ENCODE results near the gene RIPPLY2.
"Not testable (repeated sequence)": the region's sequence is repeated elsewhere in the genome, so short reads cannot be mapped to it uniquely, and the experiment has no call there.

The RIPPLY2 gene, protein sequence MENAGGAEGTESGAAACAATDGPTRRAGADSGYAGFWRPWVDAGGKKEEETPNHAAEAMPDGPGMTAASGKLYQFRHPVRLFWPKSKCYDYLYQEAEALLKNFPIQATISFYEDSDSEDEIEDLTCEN

DNA sequence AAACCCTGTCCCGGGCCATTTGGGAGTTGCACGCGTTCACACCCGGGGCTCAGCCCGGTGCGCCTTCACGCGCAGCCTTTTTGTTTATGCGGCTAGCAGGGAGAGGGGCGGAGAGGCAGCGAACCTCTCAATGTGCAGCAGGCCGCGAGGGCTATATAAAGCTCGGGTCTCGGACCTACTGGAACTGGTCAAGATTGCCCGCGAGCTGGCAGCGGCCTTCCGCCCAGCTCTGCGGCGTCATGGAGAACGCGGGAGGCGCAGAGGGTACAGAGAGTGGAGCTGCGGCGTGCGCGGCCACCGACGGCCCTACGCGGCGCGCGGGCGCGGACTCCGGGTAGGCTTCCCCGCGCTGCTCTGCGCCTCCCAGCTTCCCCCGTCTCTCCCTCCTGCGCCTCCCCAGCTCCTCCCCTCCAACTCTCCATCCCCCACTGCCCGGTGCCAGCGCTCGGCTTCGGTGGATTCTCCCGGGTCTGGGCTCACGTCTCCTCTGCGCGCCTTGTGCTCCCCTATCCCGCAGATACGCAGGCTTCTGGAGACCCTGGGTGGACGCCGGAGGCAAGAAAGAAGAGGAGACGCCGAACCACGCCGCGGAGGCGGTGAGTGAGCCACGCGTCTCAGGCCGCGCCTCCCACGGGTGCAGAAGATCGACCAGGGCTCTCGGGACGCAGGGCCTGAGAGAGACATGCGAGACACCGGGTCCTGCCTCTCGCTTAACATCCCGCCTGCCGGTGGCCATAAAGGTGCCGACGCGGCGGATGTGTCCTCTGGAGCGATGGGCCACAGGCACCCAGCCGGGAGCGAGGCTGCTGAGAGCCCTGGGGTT is at the start of gene RIPPLY2:
RIPPLY2 (plus strand) TSS at position 183 of the 823 bp plus-strand sequence; CDS start at position 240, 57 bp downstream.
- peak; percentile 74 for DNase-seq (ENCODE audit: low spot score)

DNA sequence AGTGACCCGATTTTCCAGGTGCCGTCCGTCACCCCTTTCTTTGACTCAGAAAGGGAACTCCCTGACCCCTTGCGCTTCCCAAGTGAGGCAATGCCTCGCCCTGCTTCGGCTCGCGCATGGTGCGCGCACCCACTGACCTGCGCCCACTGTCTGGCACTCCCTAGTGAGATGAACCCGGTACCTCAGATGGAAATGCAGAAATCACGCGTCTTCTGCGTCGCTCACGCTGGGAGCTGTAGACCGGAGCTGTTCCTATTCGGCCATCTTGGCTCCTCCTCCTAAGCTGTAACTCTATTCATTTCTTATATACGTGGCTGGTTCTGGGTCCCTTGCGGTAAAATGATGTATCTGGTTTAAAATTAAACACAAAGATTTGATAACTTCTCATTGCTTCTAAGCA is 49.7 kb upstream of the RIPPLY2 start:
- DNase-seq (ENCODE audit: low spot score), result not testable (repeated sequence)

DNA sequence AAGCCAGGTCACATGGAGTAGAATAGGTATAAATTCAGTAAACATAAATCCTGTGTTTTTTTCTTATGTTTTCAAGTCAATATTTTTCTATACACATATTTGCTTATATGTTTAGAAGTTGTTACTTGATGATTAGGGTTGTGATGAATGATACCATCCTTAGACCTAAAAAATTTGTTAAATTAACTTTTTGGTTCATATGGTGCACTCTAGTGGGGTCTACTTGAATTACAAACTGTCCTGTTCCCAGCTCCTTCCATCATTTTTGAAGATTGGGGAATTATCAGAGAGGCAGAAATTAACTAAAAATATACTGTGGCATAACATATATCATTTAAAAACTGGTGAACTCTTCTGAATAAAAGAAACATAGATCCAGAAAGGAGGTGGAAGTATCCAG is 48.3 kb upstream of the RIPPLY2 start:
- DNase-seq (ENCODE audit: low spot score), result no peak

DNA sequence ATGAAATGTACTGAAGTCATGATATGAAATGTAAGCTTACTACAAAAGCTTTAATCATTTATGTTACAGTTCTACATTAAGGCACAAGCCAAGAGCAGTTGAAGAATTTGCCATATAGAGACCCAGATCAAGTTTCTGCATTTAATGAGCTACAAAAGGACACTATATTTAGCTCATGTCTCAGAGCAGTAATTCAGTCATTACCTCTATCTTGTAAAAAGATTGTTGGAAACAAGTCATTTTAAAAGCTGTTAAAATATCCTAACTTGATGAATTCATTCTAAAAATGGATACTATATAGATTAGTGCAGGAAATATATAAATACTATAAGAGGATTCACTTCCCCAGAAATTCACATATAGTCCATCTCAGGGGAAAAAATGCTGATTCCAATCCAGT is 45.2 kb upstream of the RIPPLY2 start:
- DNase-seq (ENCODE audit: low spot score), result no peak

DNA sequence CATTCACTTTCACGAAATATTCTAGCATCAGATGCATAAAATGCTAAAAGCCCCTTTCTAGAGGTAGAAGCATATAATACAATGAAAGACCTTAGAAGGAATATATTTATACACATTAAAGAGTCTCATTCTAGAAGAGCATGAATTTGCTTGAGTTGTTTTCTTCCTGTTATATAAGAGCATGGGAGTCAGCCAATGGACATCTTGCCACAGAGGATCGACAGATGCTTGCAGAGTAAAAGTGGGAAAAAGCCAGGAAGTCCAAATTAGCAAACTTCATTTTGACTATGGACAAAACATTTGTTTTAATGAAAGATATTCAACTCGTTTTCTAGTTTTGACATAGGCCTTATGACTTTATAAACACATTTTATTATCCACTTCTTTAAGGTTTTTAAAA is 44.2 kb upstream of the RIPPLY2 start:
- DNase-seq (ENCODE audit: low spot score), result no peak

DNA sequence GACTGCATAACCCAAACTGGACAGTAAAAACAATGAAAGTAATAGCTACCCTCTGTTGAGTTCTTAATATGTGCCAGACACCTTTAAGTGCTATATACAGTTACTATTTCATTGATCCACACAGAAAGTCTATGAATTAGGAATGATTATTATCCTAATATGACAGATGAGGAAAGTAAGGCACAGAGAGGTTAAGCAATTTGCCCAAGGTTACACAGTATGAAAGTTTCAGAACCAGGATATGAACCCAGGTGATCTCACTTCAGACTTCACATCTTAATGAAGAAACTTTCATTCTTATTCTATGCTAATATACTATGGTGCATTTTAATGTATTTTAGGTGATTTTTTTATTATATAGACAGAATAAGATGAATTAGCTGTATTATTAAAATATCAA is 40.6 kb upstream of the RIPPLY2 start:
- DNase-seq (ENCODE audit: low spot score), result no peak

DNA sequence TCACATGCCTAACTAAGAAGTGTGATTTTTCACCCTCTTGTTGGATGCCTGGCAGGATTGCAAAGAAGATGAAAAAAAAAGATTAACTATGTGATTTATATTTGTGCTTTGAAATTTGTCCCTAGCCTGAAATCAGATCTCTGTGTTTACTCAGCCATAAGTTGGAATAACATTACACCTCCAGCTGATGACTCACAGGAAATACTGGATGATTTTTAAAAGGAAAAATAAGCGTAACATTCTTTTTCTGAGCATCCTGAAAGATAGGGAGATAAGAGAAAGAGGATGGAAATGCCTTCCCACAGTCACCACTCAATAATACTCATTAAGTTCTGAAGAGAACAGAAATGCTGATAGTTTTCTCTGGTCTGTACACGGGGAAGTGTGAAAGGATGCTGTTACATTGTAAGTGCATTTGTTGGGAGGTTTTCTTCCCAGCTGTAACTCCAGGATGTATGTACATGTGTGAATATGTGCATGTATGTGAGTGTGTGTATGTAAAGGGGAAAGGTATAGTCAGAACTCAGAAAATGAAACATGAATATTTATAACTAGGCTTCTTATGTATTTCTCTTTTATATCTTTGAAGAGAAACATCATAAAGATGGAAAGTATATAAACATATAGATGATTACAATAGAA is 37.4 kb upstream of the RIPPLY2 start:
- no peak for DNase-seq (ENCODE audit: low spot score)

DNA sequence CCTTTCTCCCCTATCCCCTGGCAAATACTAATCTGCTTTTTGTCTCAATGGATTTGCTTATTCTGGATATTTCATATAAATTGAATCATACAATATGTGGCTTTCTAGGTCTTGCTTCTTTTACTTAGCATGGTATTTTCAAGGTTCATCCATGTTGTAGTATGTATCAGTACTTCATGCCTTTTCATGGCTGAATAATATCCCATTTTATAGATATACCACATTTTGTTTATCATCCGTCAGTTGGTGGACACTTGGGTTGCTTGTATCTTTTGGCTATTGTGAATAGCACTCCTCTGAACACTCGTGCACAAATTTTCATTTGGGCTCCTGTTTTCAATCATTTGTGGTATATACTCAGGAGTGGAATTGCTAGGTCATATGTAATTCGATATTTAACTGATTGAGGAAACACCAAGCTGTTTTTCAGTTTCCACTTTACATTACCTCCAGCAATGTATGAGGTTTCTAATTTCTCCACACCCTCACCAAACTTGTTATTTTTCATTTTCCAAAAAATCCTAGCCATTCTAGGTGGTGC is 30.5 kb upstream of the RIPPLY2 start:
- no peak for DNase-seq (ENCODE audit: low spot score)

DNA sequence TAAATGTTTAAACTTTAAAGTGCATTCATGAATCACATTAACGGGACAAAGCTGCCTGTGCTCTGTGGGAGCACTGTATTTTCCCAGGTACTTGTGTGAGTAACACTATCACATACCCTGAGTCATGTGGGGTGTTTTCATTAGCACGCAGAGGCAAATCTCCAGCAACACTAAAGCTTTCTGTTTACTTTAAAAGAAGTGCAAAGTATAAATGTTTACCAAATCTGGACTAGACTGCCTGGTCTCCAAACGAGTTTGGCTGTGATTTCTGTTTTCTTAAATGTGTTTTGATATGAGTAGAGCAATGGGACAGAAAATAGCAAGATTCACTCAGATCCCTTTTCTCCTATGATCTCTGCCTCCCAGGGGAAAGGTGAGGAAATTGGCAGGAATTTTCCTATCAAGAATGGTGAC is 28.8 kb upstream of the RIPPLY2 start:
- DNase-seq (ENCODE audit: low spot score), result no peak

DNA sequence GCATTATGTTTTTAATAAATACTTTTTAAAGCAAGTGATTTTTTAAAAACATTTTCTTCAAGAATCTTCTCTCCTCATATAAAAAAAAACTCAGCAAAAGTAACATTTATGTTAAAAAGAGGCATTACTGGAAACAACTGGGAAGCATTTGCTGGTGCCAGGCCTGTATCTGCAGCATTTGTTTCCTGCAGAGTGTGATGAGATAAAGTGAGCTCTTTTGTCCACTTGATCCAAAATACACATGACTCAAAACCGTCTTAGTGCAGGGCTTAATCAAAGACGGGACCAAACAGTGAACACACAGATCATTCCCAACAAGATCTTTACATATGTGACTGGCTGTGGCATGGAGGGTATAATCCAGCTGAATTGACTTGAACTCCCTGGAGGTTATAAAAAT is 28.3 kb upstream of the RIPPLY2 start:
- DNase-seq (ENCODE audit: low spot score), result no peak

DNA sequence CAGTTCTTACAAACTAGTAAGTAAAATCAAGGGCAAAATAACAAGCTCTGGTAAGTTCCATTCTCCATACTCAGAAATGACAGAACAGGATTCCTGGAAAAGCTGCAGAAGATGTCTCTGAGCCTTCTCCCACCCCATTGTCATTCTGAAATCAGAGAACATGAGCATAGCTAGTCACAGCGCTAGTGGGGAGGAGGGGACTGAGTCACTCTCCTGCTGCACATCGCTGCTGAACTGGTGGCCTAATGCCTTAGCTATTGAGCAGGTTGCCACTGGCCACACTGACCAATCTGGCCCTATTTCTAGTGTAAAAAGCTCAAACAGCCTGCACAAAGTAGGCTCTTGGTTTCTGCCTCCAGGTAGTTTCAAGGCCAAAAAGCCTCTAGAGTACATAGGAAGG is 26.1 kb upstream of the RIPPLY2 start:
- no peak for DNase-seq (ENCODE audit: low spot score)

DNA sequence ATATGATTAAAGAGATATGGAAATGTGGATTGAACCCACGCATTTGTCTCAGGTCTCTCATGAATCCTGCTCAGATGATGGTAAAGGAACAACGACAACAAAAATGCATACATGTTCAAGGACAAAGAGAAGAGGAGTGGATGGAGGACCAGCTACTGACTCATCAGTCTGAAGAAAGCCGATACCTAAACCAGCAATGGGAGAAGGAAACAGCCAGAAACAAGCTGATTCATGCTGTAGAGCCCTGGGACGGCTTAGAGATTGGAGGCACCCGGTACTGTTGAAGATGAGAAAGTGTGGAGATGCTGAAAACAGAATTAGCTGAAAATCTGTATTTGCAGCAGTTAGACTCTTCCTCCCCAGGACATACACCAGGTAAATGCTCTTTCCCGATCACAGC is 14.4 kb upstream of the RIPPLY2 start:
- no peak for DNase-seq (ENCODE audit: low spot score)

DNA sequence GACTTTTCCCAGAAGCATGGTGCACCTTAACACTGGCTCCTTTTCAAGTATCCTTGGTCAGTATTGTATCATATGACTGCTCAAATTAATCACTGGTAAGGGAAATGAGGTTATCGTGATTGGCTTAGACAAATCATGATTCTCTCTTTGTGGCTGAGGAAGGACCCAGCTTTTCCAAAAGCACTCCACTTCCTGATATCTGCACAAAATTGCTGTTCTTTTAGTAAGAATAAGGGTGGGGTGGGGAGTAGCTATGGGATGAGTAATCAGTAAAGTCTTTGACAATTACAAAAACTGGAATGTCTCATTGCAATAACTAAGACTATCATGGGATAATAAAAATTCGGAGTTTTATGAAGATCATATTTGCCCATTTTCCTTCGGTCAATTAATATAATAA is 9.0 kb upstream of the RIPPLY2 start:
- no peak for DNase-seq (ENCODE audit: low spot score)

DNA sequence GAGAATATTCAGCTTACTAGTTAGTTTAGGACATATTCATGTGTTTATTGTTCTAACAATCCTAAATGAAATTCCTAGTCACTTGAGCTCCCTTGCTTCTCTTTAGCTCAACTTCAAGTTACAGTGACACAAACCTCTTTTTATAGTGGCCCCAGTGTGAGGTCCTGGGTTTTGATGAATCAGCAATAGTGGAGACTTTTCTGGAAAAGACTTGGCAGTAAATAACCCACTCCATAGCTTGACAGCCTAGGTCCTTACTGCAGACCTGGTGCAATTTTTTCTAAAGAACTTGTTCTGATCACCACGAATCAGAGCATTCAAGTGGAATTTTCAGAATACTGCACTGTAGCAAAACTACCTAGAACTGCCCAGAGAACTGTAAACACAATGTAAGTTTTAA is 6.9 kb upstream of the RIPPLY2 start:
- DNase-seq (ENCODE audit: low spot score), result no peak

DNA sequence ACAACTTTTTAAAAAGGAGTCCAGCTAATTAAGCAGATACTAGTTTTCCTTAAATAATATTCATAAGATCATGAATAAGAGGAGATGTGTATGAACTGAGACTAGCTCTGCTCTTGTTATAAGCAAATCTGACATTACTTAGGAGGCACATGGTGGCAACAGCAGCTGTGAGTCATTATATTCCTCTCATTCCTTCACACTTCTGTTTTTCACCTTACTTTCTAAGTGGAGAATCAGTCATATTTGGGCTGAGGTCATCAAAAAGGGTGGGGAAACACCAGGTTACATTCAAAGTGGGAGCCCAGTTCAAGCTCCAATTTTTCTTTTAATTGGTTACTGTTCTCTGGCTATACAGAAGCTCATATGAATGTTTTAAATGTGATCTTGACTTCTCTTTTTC is 6.0 kb upstream of the RIPPLY2 start:
- DNase-seq (ENCODE audit: low spot score), result no peak

DNA sequence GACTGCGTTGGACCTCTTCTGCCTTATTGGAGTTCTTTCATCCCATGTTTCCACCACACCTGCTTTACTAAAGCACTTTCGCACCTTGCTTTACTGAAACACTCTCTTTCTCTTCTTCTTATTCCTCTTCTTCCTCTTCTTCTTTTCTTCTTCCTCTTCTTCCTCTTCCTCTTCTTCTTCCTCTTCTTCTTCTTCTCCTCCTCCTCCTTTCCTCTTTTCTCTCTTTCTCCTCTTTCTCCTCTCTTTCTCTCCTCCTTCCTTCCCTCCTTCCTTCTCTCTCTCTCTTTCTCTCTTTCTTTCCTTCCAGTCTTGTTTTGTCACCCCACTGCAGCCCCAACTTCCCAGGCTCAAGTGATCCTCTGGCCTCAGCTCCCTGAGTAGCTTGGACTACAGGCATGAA is 4.0 kb upstream of the RIPPLY2 start:
- no peak for DNase-seq (ENCODE audit: low spot score)

DNA sequence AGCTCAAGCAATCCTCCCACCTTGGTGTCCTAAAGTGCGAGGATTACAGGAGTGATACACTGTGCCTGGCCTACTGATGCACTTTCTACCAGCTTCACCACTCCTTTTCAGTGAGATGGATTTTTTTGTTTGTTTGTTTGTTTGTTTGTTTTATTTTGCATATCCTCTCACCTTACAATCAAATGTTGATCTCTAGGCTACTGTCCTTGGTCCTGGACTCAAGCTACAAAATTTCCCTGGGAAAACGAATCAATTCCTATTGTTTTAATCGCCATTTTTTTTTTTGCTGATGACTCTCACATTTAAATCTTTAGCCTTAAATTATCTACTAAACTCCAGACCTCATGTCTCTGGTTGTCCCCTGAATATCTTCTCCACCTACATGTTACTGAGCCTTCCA is 3.5 kb upstream of the RIPPLY2 start:
- no peak for DNase-seq (ENCODE audit: low spot score)

DNA sequence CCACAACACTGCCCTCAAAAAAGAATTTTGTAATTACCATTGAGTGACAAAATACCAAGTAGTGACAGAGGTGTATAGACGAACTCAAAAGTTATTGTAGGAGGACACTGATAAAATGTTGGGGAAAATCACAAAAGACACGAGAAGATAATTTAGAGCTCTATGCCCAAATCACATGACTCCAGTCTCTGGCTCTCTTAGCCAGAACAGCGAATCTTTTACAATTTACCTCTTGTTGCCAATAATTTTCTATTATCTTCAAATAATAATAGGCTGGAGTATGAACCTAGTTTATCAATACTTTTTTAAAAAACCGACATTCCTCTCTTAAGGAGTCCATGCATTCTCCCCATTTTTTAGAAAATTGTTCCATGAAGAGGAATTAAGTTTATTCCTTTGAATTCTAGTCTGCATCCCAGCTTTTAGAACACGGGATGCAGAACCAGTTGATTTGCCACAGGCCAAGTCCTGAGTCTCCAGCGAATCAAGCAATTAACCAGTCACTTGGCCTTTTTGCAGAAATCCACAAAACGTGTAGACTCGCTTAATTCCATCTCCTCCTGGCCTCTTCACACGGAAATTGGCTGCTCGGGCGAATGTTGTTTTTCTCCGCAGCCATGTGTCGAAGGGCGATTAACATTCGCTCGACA is 507 bp upstream of the RIPPLY2 start:
- no peak for DNase-seq (ENCODE audit: low spot score)

DNA sequence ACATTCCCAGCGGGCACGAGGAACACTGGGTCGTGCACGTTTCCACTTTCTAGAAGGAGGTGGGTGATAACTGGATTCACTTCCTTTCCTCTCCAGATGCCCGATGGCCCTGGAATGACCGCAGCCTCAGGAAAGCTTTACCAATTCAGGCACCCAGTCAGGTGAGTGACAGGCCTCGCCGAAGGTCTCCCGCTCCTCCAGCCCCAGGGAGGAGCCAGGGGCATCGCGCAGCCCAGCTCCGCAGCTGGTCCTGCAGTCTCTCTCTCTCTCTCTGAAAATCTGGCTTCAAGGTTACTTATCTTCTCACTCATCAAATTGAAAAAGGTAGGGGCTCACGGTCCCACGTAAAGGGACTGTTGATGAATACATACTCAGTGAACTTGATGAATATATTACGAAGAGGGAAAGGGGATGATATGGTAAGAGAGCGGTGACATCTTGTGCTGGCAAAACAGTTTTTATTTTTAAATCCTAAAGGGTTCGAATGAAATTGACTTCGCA is 891 bp downstream of the RIPPLY2 start:
- no peak for DNase-seq (ENCODE audit: low spot score)

DNA sequence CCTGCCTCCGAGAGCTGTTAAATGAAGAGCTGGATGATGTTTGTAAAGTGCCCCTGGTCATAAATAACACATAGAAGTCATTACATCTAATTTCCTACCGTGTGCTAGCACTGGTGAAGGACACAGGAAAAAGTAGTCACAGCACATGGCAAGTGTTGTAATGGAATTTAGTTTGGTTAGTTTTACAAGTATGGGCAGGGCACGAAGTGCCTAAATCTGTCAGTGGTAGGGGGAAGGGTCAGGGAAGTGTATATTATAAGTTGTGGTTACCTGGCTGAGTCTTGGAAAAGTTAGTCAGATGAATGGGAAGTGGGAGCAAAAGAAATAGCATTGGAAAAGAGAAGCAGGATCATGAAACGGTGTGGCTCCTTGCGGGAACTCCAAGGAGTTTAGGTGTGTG is 1.6 kb downstream of the RIPPLY2 start:
- no peak for DNase-seq (ENCODE audit: low spot score)

DNA sequence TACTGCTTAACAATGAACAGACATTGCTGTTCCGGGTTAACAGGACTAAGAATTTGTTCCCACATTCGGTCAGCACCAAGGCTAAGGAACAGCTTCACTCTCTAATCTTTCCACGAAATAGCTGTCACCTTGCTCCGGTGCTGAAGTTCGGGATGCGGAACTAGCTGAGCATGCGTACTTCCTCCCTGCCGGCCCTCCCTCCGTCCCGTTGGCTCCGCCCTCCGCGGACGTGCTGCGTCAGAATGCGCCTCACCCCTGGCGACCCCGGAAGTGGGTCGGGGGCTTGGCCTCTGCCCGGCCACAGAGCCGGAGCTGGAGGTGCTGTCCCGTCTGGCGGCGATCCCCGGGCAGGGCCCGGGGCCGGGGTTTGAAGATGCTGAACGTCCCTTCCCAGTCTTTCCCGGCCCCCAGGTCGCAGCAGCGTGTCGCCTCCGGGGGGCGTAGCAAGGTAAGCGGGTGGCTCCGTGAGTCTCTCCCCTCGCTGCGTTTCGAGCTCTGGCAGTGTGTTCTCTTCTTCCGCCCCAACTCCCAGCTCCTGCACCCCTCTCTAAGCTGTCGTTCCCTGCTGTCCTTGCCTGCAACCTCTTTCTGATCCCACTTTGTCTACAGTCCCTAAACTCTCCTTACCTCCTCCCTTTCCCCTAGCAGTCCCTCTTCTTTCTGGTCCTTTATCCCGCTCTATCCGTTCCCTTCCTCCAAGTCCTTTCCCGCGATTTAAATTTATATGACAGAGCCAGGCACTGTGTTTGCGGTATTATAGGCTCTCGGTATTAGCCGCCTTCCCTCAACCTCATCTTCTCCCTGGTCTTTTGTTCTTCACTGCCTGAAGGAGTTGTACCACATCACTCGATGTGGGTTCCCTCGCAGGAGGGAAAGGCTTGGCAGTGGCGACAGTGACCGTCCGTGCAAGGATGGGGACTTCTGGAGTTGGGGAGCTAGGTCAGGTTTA is 6.5 kb downstream of the RIPPLY2 start, which contains the start of gene CYB5R4:
CYB5R4 (plus strand) TSS at position 280 of the 949 bp plus-strand sequence; CDS start at position 374, 94 bp downstream.
- peak; percentile 93 for DNase-seq (ENCODE audit: low spot score)
